Left ventricle myocardium inferior (tissue), 1 donor: ENCODE data around the gene RAB3A. TPM values are rescaled to one million over a fixed set of nuclear protein-coding genes. Genes with fewer than 3 reads are reported as not detected.

Experiments
- DNase-seq: peaks from one replicate; pipeline ENCODE4 v3.0.0-alpha.2; 2020
- H3K27ac ChIP-seq: fragments of 200-600 bp; replicated peaks from 2 replicates; pipeline ENCODE4 v1.8.0; 2021
- H3K27me3 ChIP-seq: fragments of 200-600 bp; 2 replicates; pipeline ENCODE4 v1.8.0; 2021; ENCODE audit warnings: low read depth
- H3K36me3 ChIP-seq: fragments of 200-600 bp; 2 replicates; pipeline ENCODE4 v1.8.0; 2021
- H3K4me1 ChIP-seq: fragments of 200-600 bp; 2 replicates; pipeline ENCODE4 v1.8.0; 2021
- H3K4me3 ChIP-seq: fragments of 200-600 bp; 2 replicates; pipeline ENCODE4 v1.8.0; 2021; ENCODE audit warnings: mild to moderate bottlenecking, moderate library complexity
- H3K9me3 ChIP-seq: fragments of 200-600 bp; replicated peaks from 2 replicates; pipeline ENCODE4 v1.8.0; 2021
- intact Hi-C: fragments of 100-400 bp; cut with micrococcal nuclease; formaldehyde crosslinking; loops from one replicate; pipeline ENCODE4 v1.11.0; 2022
- total RNA-seq: library from RNA; stranded (reverse); fragmentation: NEBNext Ultra II Directional; extraction: Animal tissue kit (Norgen Biotek cat#: 25700); gene quantifications from one replicate; pipeline ENCODE4 v1.2.1, GENCODE V29; 2021
- TF ChIP-seq, protein P1 (sequence below): fragments of 200-600 bp; IDR thresholded peaks from 2 replicates; pipeline ENCODE4 v1.8.0; 2021; ENCODE audit warnings: antibody characterized with exemption, mild to moderate bottlenecking, borderline replicate concordance
- donor health status: DM: no; HTN: yes; CAD: no; lungs with severe emphysema.

Gene RAB3A
- total RNA-seq, 1 donor from 2014 or later = 37.4 TPM

DNA sequence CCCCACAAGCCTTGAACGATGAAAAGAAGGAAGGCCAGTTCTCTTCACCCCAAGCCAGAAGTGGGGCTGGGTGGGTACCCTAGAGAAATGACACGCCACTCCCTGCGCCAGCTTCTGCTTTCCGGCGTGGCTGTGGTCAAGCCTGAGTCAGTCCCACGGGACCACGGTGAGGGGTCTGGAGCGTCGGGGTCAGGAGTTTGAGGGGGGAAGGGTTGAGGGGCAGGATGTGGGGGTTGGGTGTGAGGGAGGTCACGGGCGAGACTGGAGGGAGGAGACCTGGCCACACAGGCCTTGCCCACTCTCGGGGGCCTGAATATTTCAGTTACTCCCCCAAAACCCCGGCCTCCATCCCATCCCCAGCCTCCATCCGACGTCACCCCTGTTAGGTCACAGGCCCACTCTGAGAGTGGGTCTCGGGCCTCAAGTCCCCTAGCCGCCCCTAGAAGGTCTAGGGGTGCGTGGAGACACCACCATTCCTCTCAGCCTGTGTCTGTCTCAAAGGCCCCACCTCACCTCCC lies 30.7 kb downstream of the RAB3A start:
- Histone ChIP-seq H3K36me3 (peaks cover 14% of the 10 kb centered on the region), H3K27me3 (no peaks in the 10 kb centered on the region), H3K4me1 (peaks cover 47% of the 10 kb centered on the region), H3K27ac (peak overlapping the region; percentile 72), H3K9me3 (no peaks in the 10 kb centered on the region), H3K4me3 (peak overlapping the region; percentile 83)
- DNase-seq = peak; percentile 52
- intact Hi-C loops = no loop called here
- TF ChIP-seq, protein P1, sequence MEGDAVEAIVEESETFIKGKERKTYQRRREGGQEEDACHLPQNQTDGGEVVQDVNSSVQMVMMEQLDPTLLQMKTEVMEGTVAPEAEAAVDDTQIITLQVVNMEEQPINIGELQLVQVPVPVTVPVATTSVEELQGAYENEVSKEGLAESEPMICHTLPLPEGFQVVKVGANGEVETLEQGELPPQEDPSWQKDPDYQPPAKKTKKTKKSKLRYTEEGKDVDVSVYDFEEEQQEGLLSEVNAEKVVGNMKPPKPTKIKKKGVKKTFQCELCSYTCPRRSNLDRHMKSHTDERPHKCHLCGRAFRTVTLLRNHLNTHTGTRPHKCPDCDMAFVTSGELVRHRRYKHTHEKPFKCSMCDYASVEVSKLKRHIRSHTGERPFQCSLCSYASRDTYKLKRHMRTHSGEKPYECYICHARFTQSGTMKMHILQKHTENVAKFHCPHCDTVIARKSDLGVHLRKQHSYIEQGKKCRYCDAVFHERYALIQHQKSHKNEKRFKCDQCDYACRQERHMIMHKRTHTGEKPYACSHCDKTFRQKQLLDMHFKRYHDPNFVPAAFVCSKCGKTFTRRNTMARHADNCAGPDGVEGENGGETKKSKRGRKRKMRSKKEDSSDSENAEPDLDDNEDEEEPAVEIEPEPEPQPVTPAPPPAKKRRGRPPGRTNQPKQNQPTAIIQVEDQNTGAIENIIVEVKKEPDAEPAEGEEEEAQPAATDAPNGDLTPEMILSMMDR = no peak

- Histone ChIP-seq H3K9me3 (no peaks in the 10 kb centered on the region), H3K4me1 (peaks cover 47% of the 10 kb centered on the region), H3K27me3 (no peaks in the 10 kb centered on the region), H3K27ac (peak overlapping the region; percentile 72), H3K4me3 (no peak overlapping the region), H3K36me3 (peaks cover 20% of the 10 kb centered on the region)
- intact Hi-C loops = no loop called here
- no peak for DNase-seq
- TF ChIP-seq, protein P1 = no peak
Measured at GRCh38 chr19:18172331-18173053, 31.4 kb downstream of the RAB3A start.

GRCh38 chr19:18171605-18172327 lies 32.1 kb downstream of the RAB3A start:
- Histone ChIP-seq H3K36me3 (peaks cover 28% of the 10 kb centered on the region), H3K27ac (peak overlapping the region; percentile 72), H3K4me1 (peaks cover 47% of the 10 kb centered on the region), H3K4me3 (no peak overlapping the region), H3K9me3 (no peaks in the 10 kb centered on the region), H3K27me3 (no peaks in the 10 kb centered on the region)
- intact Hi-C loops = no loop called here
- TF ChIP-seq, protein P1 = no peak
- no peak for DNase-seq

- Histone ChIP-seq H3K4me3 (no peak overlapping the region), H3K36me3 (peaks cover 38% of the 10 kb centered on the region), H3K4me1 (peaks cover 47% of the 10 kb centered on the region), H3K9me3 (no peaks in the 10 kb centered on the region), H3K27ac (peak overlapping the region; percentile 72), H3K27me3 (no peaks in the 10 kb centered on the region)
- intact Hi-C loops = no loop called here
- peak; percentile 27 for DNase-seq
- TF ChIP-seq, protein P1 = no peak
Measured at GRCh38 chr19:18170714-18171255, 33.1 kb downstream of the RAB3A start.

DNA sequence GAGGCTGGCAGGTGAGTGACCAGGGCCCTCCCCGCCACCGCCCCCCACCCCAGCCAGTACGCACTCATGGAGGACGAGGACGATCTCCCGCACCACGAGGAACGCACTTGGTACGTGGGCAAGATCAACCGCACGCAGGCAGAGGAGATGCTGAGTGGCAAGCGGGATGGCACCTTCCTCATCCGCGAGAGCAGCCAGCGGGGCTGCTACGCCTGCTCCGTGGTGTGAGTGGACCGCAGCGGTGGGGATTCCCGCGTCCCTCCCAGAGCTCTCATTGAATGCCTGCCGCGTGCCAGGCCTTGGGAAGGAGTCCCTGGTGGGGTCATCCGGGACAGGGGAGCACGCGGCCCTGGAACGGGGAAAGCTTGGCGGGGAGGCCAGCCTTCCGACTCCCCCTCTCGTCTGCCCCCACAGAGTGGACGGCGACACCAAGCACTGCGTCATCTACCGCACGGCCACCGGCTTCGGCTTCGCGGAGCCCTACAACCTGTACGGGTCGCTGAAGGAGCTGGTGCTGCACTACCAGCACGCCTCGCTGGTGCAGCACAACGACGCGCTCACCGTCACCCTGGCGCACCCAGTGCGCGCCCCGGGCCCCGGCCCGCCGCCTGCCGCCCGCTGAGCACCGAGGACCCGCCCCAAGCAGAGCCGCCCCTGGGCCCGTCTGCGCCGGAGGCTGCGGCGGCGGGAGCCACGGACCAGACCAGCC lies 35.0 kb downstream of the RAB3A start:
- Histone ChIP-seq H3K27ac (peak overlapping the region; percentile 72), H3K4me3 (no peak overlapping the region), H3K27me3 (no peaks in the 10 kb centered on the region), H3K36me3 (peaks cover 57% of the 10 kb centered on the region), H3K4me1 (peaks cover 32% of the 10 kb centered on the region), H3K9me3 (no peaks in the 10 kb centered on the region)
- no peak for DNase-seq
- TF ChIP-seq, protein P1 = no peak
- intact Hi-C loops = no loop called here
